ENCODE measurements around the gene REM2.

- TF ChIP-seq ZNF274 (IDR thresholded peaks at IDR 0.05; ENCODE audit: low read depth, low read length), result no peak
- TF ChIP-seq EZH2phosphoT487 (IDR thresholded peaks at IDR 0.05; ENCODE audit: borderline replicate concordance), result no peak
- no peak for TF ChIP-seq POLR2A (IDR thresholded peaks at IDR 0.05; ENCODE audit: borderline replicate concordance, extremely low read depth, insufficient read depth, insufficient read length)
- TF ChIP-seq CEBPB (IDR thresholded peaks at IDR 0.05; ENCODE audit: low read depth), result no peak
- TF ChIP-seq SRF (IDR thresholded peaks at IDR 0.05; ENCODE audit: low read depth), result no peak
- TF ChIP-seq CTCF (IDR thresholded peaks at IDR 0.05 in 2 of 3, conservative IDR thresholded peaks at IDR 0.05 in 1 of 3; ENCODE audit: borderline replicate concordance in 1 of 3, insufficient read depth in 1 of 3, low read depth in 2 of 3, low read length in 2 of 3), result no peak
- no peak for TF ChIP-seq JUND (IDR thresholded peaks at IDR 0.05)
- TF ChIP-seq REST (IDR thresholded peaks at IDR 0.05; ENCODE audit: low read depth), result no peak
- TF ChIP-seq RAD21 (IDR thresholded peaks at IDR 0.05; ENCODE audit: low read depth), result no peak
- no peak for TF ChIP-seq MAX (IDR thresholded peaks at IDR 0.05)
Measured at GRCh38 chr14:22839159-22839779, 43.8 kb upstream of the REM2 start.

All from HCT116 (cell line).